ENCODE results near the gene GNAI2.
"Not testable (repeated sequence)": the region's sequence is repeated elsewhere in the genome, so short reads cannot be mapped to it uniquely, and the experiment has no call there.

GNAI2 gene

DNA sequence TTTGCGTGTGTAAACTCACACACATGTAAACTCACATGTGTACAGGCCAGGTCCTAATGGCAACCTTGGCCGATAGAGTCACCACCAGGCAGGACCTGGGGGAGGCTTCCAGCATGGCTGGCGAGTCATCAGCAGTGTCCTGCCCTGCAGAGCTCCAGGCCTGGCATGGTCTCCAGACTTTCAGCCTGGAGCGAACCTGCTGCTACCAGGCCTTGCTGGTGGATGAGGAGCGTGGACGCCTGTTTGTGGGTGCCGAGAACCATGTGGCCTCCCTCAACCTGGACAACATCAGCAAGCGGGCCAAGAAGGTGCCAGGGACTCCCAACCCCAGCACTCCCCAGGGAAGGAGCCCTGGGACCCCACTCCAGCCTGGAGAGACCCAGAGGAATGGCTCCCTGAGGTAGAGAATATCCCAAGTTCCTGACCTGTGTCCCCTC, 34.0 kb downstream of the GNAI2 start:
- Histone ChIP-seq H3K27ac (ENCODE audit: low read length) (no peak overlapping the region), H3K4me1 (ENCODE audit: insufficient read depth, low read length) (peaks cover 26% of the 10 kb centered on the region; the same call in 1 of the 2 replicates), H3K27me3 (ENCODE audit: insufficient read depth, low read length) (peaks cover 22% of the 10 kb centered on the region), H3K9me3 (ENCODE audit: insufficient read depth, low read depth, low read length) (no peaks in the 10 kb centered on the region), H3K9ac (ENCODE audit: low read depth, low read length) (no peak overlapping the region), H3K36me3 (ENCODE audit: insufficient read depth, low read depth, low read length) (no peaks in the 10 kb centered on the region), H3K4me3 (ENCODE audit: low read length) (no peak overlapping the region)

DNA sequence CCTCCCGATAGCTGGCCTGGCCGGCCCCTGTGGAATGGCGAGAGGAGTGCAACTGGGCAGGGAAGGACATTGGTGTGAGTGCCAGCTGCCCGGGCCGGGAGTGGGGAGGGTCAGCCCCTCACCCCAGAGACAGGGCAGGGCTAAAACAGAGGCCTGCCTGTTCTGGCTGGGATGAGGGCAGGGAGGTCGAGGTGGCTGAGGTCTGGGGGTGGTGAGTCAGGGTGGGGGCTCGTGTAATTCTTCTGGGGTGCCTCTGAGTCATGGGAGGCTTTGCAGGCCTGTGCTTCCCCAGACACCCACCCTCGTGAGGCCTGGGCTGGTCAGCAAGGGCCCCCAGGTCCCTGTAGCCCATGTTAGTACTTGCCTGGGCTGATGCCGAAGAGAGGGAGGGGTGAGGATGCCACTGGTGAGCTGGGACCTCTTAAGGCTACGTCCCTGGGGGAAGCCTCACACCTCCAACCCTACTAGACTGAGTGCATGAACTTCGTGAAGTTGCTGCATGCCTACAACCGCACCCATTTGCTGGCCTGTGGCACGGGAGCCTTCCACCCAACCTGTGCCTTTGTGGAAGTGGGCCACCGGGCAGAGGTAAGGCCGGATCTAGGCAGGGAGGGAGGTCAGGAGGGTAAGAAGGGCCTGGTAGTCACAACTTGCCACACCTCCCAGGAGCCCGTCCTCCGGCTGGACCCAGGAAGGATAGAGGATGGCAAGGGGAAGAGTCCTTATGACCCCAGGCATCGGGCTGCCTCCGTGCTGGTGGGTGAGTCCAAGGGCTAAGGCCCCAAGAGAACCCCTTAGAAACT, 34.6 kb downstream of the GNAI2 start:
- no peak overlapping the region for H3K9ac ChIP-seq (ENCODE audit: low read depth, low read length)

DNA sequence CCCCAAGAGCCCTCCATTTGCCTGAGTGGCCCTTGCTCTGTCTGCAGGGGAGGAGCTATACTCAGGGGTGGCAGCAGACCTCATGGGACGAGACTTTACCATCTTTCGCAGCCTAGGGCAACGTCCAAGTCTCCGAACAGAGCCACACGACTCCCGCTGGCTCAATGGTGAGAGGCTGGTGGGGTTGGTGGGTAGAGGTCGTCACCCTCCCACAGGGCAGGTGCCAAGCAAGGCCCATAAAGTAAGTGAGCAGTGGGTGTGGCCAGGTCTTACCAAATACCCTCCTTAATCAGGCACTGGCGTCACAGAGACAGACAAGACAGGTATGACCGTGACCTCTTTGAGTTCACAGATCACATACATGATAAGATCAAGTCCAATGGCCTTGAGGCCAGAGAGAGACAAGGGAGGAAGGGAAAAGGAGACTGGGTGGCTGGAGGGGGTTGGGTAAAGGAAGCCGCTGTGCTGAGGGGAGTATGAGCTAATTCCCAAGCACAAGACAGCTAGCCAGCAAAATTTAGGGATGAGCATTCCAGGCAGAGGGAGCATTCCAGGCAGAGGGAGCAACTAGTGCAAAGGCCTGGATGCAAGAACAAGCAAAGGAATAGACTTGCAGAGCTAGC, 35.4 kb downstream of the GNAI2 start:
- Histone ChIP-seq H3K27me3 (ENCODE audit: insufficient read depth, low read length) (peaks cover 36% of the 10 kb centered on the region), H3K9me3 (ENCODE audit: insufficient read depth, low read depth, low read length) (no peaks in the 10 kb centered on the region), H3K27ac (ENCODE audit: low read length) (no peak overlapping the region), H3K4me1 (ENCODE audit: insufficient read depth, low read length) (peaks cover 20% of the 10 kb centered on the region; the same call in 1 of the 2 replicates), H3K36me3 (ENCODE audit: insufficient read depth, low read depth, low read length) (no peaks in the 10 kb centered on the region), H3K4me3 (ENCODE audit: low read length) (no peak overlapping the region), H3K9ac (ENCODE audit: low read depth, low read length) (no peak overlapping the region)

More for the DNA sequence above, 34.6 kb downstream of the GNAI2 start:
- Histone ChIP-seq H3K4me1 (ENCODE audit: insufficient read depth, low read length) (peaks cover 20% of the 10 kb centered on the region; the same call in 1 of the 2 replicates), H3K9me3 (ENCODE audit: insufficient read depth, low read depth, low read length) (no peaks in the 10 kb centered on the region), H3K27me3 (ENCODE audit: insufficient read depth, low read length) (peaks cover 28% of the 10 kb centered on the region), H3K36me3 (ENCODE audit: insufficient read depth, low read depth, low read length) (no peaks in the 10 kb centered on the region), H3K4me3 (ENCODE audit: low read length) (no peak overlapping the region), H3K27ac (ENCODE audit: low read length) (no peak overlapping the region)

DNA sequence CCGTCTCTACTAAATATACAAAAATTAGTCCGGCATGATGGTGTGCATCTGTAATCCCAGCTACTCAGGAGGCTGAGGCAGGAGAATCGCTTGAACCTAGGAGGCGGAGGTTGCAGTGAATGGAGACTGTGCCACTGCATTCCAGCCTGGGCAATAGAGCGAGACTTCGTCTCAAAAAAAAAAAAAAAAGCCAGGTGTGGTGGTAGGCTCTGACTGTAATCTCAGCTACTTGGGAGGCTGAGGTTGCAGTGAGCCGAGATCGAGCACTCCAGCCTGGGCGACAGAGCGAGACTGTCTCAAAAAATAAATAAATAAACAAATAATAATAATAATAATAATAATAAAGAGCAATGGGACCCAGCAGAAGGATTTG, 36.5 kb downstream of the GNAI2 start:
- not testable (repeated sequence) for H3K9me3 ChIP-seq (ENCODE audit: insufficient read depth, low read depth, low read length); H3K4me3 ChIP-seq (ENCODE audit: low read length); H3K27ac ChIP-seq (ENCODE audit: low read length); H3K9ac ChIP-seq (ENCODE audit: low read depth, low read length); H3K36me3 ChIP-seq (ENCODE audit: insufficient read depth, low read depth, low read length)
- H3K4me1 ChIP-seq (ENCODE audit: insufficient read depth, low read length), result peaks cover 16% of the 10 kb centered on the region; the same call in 1 of the 2 replicates
- H3K27me3 ChIP-seq (ENCODE audit: insufficient read depth, low read length), result peaks cover 44% of the 10 kb centered on the region

DNA sequence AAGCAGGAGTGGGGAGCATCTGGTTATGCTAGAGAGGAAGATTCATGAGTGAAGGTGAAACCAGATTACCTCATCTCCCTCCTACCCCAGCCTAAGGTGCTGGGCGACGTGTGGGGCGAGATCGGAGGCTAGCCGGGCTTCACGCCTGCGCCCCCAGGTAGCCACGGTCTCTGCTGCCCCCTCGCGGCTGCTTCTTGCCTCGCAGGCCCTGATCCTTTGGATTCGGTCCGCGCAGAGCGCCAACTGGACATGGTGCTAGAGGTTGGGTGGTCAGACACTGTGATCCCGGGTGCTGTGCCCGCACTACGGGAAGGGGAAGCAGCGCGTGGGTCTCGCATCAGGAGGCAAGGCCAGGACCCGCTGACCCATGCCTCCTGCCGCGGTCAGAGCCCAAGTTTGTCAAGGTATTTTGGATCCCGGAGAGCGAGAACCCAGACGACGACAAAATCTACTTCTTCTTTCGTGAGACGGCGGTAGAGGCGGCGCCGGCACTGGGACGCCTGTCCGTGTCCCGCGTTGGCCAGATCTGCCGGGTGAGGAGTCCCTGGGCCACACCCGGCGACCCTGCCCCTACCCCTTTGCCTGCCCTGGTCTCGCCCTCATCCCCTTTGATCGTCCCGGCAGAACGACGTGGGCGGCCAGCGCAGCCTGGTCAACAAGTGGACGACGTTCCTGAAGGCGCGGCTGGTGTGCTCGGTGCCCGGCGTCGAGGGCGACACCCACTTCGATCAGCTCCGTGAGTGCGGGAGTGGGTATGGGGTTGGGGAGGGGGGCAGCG, 37.1 kb downstream of the GNAI2 start:
- Histone ChIP-seq H3K9ac (ENCODE audit: low read depth, low read length) (no peak overlapping the region), H3K4me1 (ENCODE audit: insufficient read depth, low read length) (0 out of 2 replicates have a peak, but pooled peaks cover 10% of the 10 kb centered on the region)

DNA sequence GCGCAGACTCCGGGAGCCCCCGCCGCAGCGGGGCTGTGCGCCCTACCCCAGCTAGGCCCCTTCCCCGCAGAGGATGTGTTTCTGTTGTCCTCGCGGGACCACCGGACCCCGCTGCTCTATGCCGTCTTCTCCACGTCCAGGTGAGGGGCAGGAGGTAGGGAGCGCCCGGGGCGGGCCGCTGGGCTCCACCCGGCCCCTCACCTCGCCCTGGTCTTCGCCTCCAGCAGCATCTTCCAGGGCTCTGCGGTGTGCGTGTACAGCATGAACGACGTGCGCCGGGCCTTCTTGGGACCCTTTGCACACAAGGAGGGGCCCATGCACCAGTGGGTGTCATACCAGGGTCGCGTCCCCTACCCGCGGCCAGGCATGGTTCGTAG, 37.7 kb downstream of the GNAI2 start:
- Histone ChIP-seq H3K9me3 (ENCODE audit: insufficient read depth, low read depth, low read length) (no peaks in the 10 kb centered on the region), H3K9ac (ENCODE audit: low read depth, low read length) (no peak overlapping the region), H3K36me3 (ENCODE audit: insufficient read depth, low read depth, low read length) (no peaks in the 10 kb centered on the region), H3K4me1 (ENCODE audit: insufficient read depth, low read length) (0 out of 2 replicates have a peak, but pooled peaks cover 7% of the 10 kb centered on the region), H3K4me3 (ENCODE audit: low read length) (no peak overlapping the region), H3K27me3 (ENCODE audit: insufficient read depth, low read length) (peaks cover 52% of the 10 kb centered on the region), H3K27ac (ENCODE audit: low read length) (no peak overlapping the region)

More for the DNA sequence above, 37.1 kb downstream of the GNAI2 start:
- Histone ChIP-seq H3K36me3 (ENCODE audit: insufficient read depth, low read depth, low read length) (no peaks in the 10 kb centered on the region), H3K27me3 (ENCODE audit: insufficient read depth, low read length) (peaks cover 48% of the 10 kb centered on the region), H3K4me3 (ENCODE audit: low read length) (peak overlapping the region; percentile 36; the same call in 1 of the 2 replicates), H3K9me3 (ENCODE audit: insufficient read depth, low read depth, low read length) (no peaks in the 10 kb centered on the region), H3K27ac (ENCODE audit: low read length) (no peak overlapping the region)

DNA sequence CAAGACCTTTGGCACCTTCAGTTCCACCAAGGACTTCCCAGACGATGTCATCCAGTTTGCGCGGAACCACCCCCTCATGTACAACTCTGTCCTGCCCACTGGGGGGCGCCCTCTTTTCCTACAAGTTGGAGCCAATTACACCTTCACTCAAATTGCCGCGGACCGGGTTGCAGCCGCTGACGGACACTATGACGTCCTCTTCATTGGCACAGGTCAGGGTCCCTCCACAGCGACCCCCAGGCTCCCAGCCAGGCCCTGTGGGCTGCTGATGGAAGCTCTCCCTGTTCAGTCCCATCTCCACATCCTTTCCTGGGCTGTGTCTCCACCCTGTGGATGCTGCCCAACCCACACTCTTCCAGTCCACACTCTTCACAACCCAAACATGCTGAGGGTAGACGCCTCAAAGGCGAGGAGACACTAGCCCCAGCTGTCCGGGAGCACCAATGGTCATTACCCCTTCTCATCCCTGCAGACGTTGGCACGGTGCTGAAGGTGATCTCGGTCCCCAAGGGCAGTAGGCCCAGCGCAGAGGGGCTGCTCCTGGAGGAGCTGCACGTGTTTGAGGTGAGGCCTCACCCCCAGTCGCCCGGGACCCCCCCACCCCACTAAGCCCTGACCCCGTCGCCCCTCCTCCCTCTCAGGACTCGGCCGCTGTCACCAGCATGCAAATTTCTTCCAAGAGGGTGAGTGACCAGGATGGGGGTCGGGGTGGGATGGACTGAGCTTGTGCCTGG, 38.5 kb downstream of the GNAI2 start:
- Histone ChIP-seq H3K4me1 (ENCODE audit: insufficient read depth, low read length) (0 out of 2 replicates have a peak, but pooled peaks cover 3% of the 10 kb centered on the region), H3K4me3 (ENCODE audit: low read length) (no peak overlapping the region; the same call in 1 of the 2 replicates), H3K27me3 (ENCODE audit: insufficient read depth, low read length) (peaks cover 52% of the 10 kb centered on the region), H3K9me3 (ENCODE audit: insufficient read depth, low read depth, low read length) (no peaks in the 10 kb centered on the region), H3K27ac (ENCODE audit: low read length) (no peak overlapping the region), H3K9ac (ENCODE audit: low read depth, low read length) (no peak overlapping the region), H3K36me3 (ENCODE audit: insufficient read depth, low read depth, low read length) (no peaks in the 10 kb centered on the region)

DNA sequence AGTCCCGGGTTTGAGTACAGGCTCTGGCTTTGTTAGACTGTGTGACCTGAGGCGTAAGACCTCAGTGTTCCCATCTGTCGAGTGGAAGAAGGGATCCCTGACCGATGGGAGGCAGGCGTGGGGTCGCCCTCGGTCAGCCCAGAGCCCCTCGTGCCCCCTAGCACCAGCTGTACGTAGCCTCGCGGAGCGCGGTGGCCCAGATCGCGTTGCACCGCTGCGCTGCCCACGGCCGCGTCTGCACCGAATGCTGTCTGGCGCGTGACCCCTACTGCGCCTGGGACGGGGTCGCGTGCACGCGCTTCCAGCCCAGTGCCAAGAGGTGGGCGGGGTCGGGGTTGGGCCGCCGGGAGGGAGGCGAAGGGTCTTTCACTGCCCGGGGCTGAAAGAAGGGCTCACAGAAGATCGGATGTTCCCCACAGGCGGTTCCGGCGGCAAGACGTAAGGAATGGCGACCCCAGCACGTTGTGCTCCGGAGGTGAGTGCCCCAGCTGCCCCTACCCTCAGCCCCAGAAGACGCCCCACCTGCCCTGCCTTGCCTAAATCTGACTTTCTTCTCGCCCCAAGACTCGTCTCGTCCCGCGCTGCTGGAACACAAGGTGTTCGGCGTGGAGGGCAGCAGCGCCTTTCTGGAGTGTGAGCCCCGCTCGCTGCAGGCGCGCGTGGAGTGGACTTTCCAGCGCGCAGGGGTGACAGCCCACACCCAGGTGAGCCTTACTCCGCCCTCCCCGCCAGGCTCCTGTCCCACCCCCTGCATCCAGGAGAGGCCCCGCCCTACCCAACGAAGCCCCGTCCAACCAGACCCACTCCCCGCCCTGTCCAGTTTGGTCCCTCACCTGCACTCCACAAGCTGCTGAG, 39.4 kb downstream of the GNAI2 start:
- no peaks in the 10 kb centered on the region for H3K36me3 ChIP-seq (ENCODE audit: insufficient read depth, low read depth, low read length)

DNA sequence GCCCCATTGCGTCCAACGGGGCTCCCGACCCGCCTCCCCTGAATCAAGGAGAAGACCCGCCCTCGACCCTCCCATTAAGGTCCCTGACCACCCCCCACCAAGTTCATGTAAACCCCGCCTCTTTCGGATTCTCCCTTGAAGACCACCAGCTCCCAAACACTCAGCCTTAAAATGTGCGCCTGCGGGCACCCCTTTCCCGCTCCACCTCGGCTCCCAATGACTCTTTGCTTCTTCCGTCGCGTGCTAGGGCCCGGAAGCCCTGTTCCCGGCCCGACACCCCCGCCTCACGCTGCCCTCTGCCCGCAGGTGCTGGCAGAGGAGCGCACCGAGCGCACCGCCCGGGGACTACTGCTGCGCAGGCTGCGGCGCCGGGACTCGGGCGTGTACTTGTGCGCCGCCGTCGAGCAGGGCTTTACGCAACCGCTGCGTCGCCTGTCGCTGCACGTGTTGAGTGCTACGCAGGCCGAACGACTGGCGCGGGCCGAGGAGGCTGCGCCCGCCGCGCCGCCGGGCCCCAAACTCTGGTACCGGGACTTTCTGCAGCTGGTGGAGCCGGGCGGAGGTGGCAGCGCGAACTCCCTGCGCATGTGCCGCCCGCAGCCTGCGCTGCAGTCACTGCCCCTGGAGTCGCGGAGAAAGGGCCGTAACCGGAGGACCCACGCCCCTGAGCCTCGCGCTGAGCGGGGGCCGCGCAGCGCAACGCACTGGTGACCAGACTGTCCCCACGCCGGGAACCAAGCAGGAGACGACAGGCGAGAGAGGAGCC, 40.2 kb downstream of the GNAI2 start:
- peaks cover 52% of the 10 kb centered on the region for H3K27me3 ChIP-seq (ENCODE audit: insufficient read depth, low read length)
- H3K9me3 ChIP-seq (ENCODE audit: insufficient read depth, low read depth, low read length), result no peaks in the 10 kb centered on the region
- H3K36me3 ChIP-seq (ENCODE audit: insufficient read depth, low read depth, low read length), result no peaks in the 10 kb centered on the region
- H3K4me3 ChIP-seq (ENCODE audit: low read length), result no peak overlapping the region
- no peaks in the 10 kb centered on the region for H3K4me1 ChIP-seq (ENCODE audit: insufficient read depth, low read length)
- no peak overlapping the region for H3K9ac ChIP-seq (ENCODE audit: low read depth, low read length)
- H3K27ac ChIP-seq (ENCODE audit: low read length), result no peak overlapping the region

More for the DNA sequence above, 39.4 kb downstream of the GNAI2 start:
- Histone ChIP-seq H3K27ac (ENCODE audit: low read length) (no peak overlapping the region), H3K9me3 (ENCODE audit: insufficient read depth, low read depth, low read length) (no peaks in the 10 kb centered on the region), H3K4me3 (ENCODE audit: low read length) (peak overlapping the region; percentile 22; the same call in 1 of the 2 replicates), H3K9ac (ENCODE audit: low read depth, low read length) (no peak overlapping the region), H3K4me1 (ENCODE audit: insufficient read depth, low read length) (no peaks in the 10 kb centered on the region), H3K27me3 (ENCODE audit: insufficient read depth, low read length) (peaks cover 52% of the 10 kb centered on the region)

DNA sequence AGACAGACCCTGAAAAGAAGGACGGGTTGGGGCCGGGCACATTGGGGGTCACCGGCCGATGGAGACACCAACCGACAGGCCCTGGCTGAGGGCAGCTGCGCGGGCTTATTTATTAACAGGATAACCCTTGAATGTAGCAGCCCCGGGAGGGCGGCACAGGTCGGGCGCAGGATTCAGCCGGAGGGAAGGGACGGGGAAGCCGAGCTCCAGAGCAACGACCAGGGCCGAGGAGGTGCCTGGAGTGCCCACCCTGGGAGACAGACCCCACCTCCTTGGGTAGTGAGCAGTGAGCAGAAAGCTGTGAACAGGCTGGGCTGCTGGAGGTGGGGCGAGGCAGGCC, 40.7 kb downstream of the GNAI2 start:
- peaks cover 52% of the 10 kb centered on the region for H3K27me3 ChIP-seq (ENCODE audit: insufficient read depth, low read length)
- H3K27ac ChIP-seq (ENCODE audit: low read length), result no peak overlapping the region
- H3K4me3 ChIP-seq (ENCODE audit: low read length), result no peak overlapping the region
- H3K9ac ChIP-seq (ENCODE audit: low read depth, low read length), result no peak overlapping the region
- no peaks in the 10 kb centered on the region for H3K9me3 ChIP-seq (ENCODE audit: insufficient read depth, low read depth, low read length)
- no peaks in the 10 kb centered on the region for H3K36me3 ChIP-seq (ENCODE audit: insufficient read depth, low read depth, low read length)
- H3K4me1 ChIP-seq (ENCODE audit: insufficient read depth, low read length), result no peaks in the 10 kb centered on the region

All from iPS-20b (cell line).